ENCODE measurements around the gene SRY. TPM values are rescaled to one million over a fixed set of nuclear protein-coding genes. Genes with fewer than 3 reads are reported as not detected.
A peak's percentile ranks its signal among the peaks of the same experiment; 100 is the strongest.

SRY gene
- total and polyA plus RNA-seq, 10 donors = 0.11 to 1.8 (median 0.19) TPM; not detected in 7

DNA sequence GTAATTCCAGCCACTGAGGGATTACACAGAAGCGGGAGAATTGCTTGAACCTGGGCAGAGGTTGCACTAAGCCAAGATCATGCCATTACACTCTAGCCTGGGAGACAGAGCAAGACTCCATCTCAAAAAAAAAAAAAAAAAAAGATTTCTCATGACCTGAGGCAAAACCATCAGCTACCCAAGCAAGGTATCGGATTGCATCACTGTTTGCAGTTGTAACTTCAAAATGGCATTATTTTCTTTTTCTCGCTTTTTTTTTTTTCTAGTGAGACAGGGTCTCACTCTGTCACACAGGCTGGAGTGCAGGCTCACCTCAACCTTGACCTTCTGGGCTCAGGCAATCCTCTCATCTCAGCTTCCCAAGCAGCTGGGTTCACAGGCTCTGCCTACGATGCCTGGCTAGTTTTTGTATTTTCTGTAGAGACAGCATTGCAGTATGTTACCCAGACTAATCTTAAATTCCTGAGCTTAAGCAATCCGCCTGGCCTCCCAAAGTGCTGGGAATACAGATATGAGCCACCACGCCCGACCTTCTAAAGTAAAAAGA is 9.6 kb upstream of the SRY start:
- intact Hi-C loops (cut with DNase I; ENCODE audit: low total_unique reads) = no loop called here
- TF ChIP-seq POLR2AphosphoS5 (IDR thresholded peaks at IDR 0.05) (no peak), POLR2A (IDR thresholded peaks at IDR 0.05) (no peak)
- TF ChIP-seq, protein P1, sequence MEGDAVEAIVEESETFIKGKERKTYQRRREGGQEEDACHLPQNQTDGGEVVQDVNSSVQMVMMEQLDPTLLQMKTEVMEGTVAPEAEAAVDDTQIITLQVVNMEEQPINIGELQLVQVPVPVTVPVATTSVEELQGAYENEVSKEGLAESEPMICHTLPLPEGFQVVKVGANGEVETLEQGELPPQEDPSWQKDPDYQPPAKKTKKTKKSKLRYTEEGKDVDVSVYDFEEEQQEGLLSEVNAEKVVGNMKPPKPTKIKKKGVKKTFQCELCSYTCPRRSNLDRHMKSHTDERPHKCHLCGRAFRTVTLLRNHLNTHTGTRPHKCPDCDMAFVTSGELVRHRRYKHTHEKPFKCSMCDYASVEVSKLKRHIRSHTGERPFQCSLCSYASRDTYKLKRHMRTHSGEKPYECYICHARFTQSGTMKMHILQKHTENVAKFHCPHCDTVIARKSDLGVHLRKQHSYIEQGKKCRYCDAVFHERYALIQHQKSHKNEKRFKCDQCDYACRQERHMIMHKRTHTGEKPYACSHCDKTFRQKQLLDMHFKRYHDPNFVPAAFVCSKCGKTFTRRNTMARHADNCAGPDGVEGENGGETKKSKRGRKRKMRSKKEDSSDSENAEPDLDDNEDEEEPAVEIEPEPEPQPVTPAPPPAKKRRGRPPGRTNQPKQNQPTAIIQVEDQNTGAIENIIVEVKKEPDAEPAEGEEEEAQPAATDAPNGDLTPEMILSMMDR (IDR thresholded peaks at IDR 0.05 in 8 of 11, conservative IDR thresholded peaks at IDR 0.05 in 3 of 11) = no peak
- H3K27ac ChIP-seq = no peak overlapping the region
- no peak for DNase-seq
- no peaks in the 10 kb centered on the region for H3K9me3 ChIP-seq
- no peaks in the 10 kb centered on the region for H3K27me3 ChIP-seq (replicated peaks in 1 of 7)
- H3K4me3 ChIP-seq = no peak overlapping the region
- H3K36me3 ChIP-seq = no peaks in the 10 kb centered on the region
- H3K4me1 ChIP-seq = no peaks in the 10 kb centered on the region
- 87 to 90% (median 88%) methylated on average over 6 to 7 of the region's 7 CpGs; no CpG with 5 or more reads in 2 of the 5 donors for WGBS, 5 donors

DNA sequence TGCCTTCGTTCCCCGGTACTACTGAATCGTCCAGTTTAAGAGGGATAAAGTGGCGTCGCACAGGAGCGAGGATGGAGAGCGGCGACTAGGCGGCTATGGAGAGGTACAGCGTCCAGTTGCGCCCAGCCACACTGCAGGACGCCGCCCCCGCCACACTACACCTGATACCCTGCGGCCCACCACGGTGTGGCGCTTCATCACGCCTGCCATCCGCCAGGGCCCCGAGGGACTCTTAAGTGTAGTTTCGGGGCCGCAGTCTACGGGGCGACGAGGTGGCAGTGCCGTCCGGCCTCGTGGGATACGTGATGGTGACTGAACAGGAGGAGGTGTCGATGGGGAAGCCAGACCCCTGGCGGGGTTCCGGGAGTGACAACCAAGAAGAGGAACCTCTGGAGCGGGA is 2.3 kb upstream of the SRY start:
- Histone ChIP-seq H3K4me3 (no peak overlapping the region), H3K36me3 (no peaks in the 10 kb centered on the region), H3K27me3 (replicated peaks in 1 of 7) (peaks cover 0 to 37% (median 0%) of the 10 kb centered on the region in 7 donors), H3K27ac (no peak overlapping the region), H3K4me1 (no peaks in the 10 kb centered on the region), H3K9me3 (no peaks in the 10 kb centered on the region)
- intact Hi-C loops (cut with DNase I; ENCODE audit: low total_unique reads) = no loop called here
- 64 to 92% (median 90%) methylated on average over 5 to 33 of the region's 33 CpGs; no CpG with 5 or more reads in 2 of the 5 donors for WGBS, 5 donors
- TF ChIP-seq POLR2A (IDR thresholded peaks at IDR 0.05) = no peak
- TF ChIP-seq, protein P1 (IDR thresholded peaks at IDR 0.05 in 8 of 11, conservative IDR thresholded peaks at IDR 0.05 in 3 of 11) = no peak
- DNase-seq = no peak

DNA sequence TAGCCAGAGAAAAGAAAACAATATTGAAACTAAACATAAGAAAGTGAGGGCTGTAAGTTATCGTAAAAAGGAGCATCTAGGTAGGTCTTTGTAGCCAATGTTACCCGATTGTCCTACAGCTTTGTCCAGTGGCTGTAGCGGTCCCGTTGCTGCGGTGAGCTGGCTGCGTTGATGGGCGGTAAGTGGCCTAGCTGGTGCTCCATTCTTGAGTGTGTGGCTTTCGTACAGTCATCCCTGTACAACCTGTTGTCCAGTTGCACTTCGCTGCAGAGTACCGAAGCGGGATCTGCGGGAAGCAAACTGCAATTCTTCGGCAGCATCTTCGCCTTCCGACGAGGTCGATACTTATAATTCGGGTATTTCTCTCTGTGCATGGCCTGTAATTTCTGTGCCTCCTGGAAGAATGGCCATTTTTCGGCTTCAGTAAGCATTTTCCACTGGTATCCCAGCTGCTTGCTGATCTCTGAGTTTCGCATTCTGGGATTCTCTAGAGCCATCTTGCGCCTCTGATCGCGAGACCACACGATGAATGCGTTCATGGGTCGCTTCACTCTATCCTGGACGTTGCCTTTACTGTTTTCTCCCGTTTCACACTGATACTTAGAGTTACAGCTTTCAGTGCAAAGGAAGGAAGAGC is 488 bp downstream of the SRY start:
- H3K9me3 ChIP-seq = no peaks in the 10 kb centered on the region
- DNase-seq = no peak
- no peak overlapping the region for H3K27ac ChIP-seq
- H3K4me1 ChIP-seq = no peaks in the 10 kb centered on the region
- intact Hi-C loops (cut with DNase I; ENCODE audit: low total_unique reads) = no loop called here
- peaks cover 0 to 37% (median 0%) of the 10 kb centered on the region in 7 donors for H3K27me3 ChIP-seq (replicated peaks in 1 of 7)
- H3K36me3 ChIP-seq = no peaks in the 10 kb centered on the region
- H3K4me3 ChIP-seq = peak overlapping the region in 2 of 8 donors; percentile 10 to 16
- WGBS, 5 donors = 16 to 27% (median 19%) methylated on average over 25 to 28 of the region's 28 CpGs; no CpG with 5 or more reads in 2 of the 5 donors
- TF ChIP-seq POLR2AphosphoS5 (IDR thresholded peaks at IDR 0.05) (no peak), POLR2A (IDR thresholded peaks at IDR 0.05) (no peak)
- TF ChIP-seq, protein P1 (IDR thresholded peaks at IDR 0.05 in 8 of 11, conservative IDR thresholded peaks at IDR 0.05 in 3 of 11) = no peak

Small RNAs within 50 kb of the gene (small RNA-seq; reads per million reads assigned to genes)
- gene RNU6-1334P (0 reads per million in 4 donors), gene TOMM22P2 (0 reads per million in 4 donors)

Other genes with a start within 250 kb of the SRY start
- 100 to 1,000 TPM in 2 of 7 donors, not detected in 5; 255 to 286 TPM for gene RPS4Y1, start 53.9 kb upstream of the SRY start, total RNA-seq
- gene RPS4Y1, start 53.9 kb upstream of the SRY start, polyA plus RNA-seq = 100 to 1,000 TPM in 2 of 3 donors, under 1 TPM in 1; 0.50 to 725 (median 552) TPM
- gene ZFY, start 147.7 kb upstream of the SRY start, total RNA-seq = 10 to 100 TPM in 2 of 7 donors, not detected in 5; 12.7 to 13.9 TPM
- gene ZFY, start 147.7 kb upstream of the SRY start, polyA plus RNA-seq = 1 to 10 TPM in 2 of 3 donors, not detected in 1; 5.0 to 5.5 TPM